Activated CD4-positive, alpha-beta T cell treated with anti-CD3 and anti-CD28 coated beads for 36 hours (primary cell): ENCODE measurements around the gene PKIB. TPM values are rescaled to one million over a fixed set of nuclear protein-coding genes. Genes with fewer than 3 reads are reported as not detected.
"Not testable (repeated sequence)": the region's sequence is repeated elsewhere in the genome, so short reads cannot be mapped to it uniquely, and the experiment has no call there.

Source experiments
- ATAC-seq: fragments of 200-7000 bp; cut with Tn5 transposase; one replicate; pipeline ENCODE4 v1.10.0; 2021; ENCODE audit warnings: mild to moderate bottlenecking, moderate library complexity
- CTCF ChIA-PET: fragments of 350-600 bp; sonication (Branson Sonifier 250); formaldehyde crosslinking; loops from one replicate; lab custom pipeline; 2021; ENCODE audit warnings: antibody characterized with exemption; lab: Charles Lee
- POLR2A ChIA-PET: fragments of 350-600 bp; sonication (Branson Sonifier 250); formaldehyde crosslinking; loops from one replicate; lab custom pipeline; 2021; ENCODE audit warnings: antibody characterized with exemption, inconsistent platforms; lab: Charles Lee
- DNase-seq: peaks from one replicate; pipeline ENCODE4 v3.0.0-alpha.2; 2020
- H3K27ac Mint-ChIP-seq: one replicate; pipeline ENCODE4 v1.8.0; 2021; ENCODE audit warnings: mixed read lengths
- H3K27me3 Mint-ChIP-seq: one replicate; pipeline ENCODE4 v1.8.0; 2021; ENCODE audit warnings: mixed read lengths
- H3K36me3 Mint-ChIP-seq: one replicate; pipeline ENCODE4 v1.8.0; 2021; ENCODE audit warnings: low read depth, mixed read lengths
- H3K4me1 Mint-ChIP-seq: one replicate; pipeline ENCODE4 v1.8.0; 2021; ENCODE audit warnings: mixed read lengths
- H3K4me3 Mint-ChIP-seq: one replicate; pipeline ENCODE4 v1.8.0; 2021; ENCODE audit warnings: mild to moderate bottlenecking, moderate library complexity, mixed read lengths
- H3K9me3 Mint-ChIP-seq: one replicate; pipeline ENCODE4 v1.8.0; 2021; ENCODE audit warnings: low read depth, mixed read lengths
- intact Hi-C, 2 experiments: fragments of 100-400 bp; cut with DNase I in 1 of 2; cut with micrococcal nuclease in 1 of 2; formaldehyde crosslinking; loops; one replicate each; pipeline versions ENCODE4 v1.14.2 to v1.15.1; 2022 to 2024; cut with DNase I, micrococcal nuclease
- total RNA-seq, 2 experiments: library from RNA; stranded (reverse); gene quantifications; one replicate each; pipeline ENCODE4 v1.2.3, GENCODE V29; 2021

The PKIB gene
- total RNA-seq, 2 experiments from 2014 or later: 2.5 to 3.1 TPM

DNA sequence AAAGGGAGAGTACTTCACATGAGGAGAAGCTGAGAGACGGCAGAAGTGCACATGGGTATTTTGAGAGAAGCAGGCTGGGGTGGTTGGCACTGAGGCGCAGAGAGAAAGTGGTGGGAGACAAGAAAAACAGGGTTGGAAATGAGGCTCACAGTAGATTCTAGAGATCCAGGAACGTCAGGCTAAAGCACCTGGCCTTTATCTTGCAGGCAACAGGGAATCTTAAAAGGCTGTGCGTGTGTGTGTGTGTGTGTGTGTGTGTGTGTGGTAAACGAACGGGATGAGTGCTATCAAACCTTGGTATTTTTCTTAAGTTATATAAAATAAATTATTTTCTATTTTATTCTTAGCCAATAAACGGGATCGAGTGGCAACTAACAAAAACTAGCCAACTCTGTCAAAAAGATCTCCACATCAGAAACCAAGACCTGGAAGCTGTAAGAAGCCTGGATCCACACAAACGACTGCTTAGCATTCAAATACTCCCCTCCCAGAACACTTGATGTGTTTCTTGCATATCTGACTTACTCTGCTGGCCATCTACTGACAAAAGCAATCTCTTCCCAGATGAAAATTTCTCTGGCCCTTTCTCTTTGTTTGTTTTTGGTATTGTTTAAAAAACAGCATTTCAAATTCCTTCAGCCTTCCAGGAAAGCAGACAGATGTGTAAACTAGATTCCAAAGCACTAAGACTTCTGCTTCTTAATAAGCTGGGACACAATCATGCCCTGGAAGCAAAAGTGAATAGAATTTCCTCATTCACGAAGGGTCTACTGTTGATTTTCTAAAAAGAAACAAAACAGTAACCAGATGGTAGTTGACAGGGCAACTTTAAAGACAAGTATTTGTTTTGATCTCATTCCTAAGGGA lies 124.6 kb downstream of the PKIB start:
- ChIA-PET CTCF (interaction anchor here (8.2 kb wide), 1 partner anchor 104 kb away, joined by 85 read pairs; no protein-coding TSS in a partner anchor), POLR2A (no interaction called here)
- no peak overlapping the region for H3K4me3 Mint-ChIP-seq
- peaks cover 2% of the 10 kb centered on the region for H3K27me3 Mint-ChIP-seq
- H3K4me1 Mint-ChIP-seq: no peaks in the 10 kb centered on the region
- DNase-seq (no peak), ATAC-seq (no peak)
- H3K27ac Mint-ChIP-seq: no peak overlapping the region
- no peaks in the 10 kb centered on the region for H3K36me3 Mint-ChIP-seq
- no peaks in the 10 kb centered on the region for H3K9me3 Mint-ChIP-seq
- intact Hi-C loops: loop anchor here in 1 of 2 experiments (5.0 kb wide), 1 partner anchor 242 kb away; no protein-coding TSS in a partner anchor

DNA sequence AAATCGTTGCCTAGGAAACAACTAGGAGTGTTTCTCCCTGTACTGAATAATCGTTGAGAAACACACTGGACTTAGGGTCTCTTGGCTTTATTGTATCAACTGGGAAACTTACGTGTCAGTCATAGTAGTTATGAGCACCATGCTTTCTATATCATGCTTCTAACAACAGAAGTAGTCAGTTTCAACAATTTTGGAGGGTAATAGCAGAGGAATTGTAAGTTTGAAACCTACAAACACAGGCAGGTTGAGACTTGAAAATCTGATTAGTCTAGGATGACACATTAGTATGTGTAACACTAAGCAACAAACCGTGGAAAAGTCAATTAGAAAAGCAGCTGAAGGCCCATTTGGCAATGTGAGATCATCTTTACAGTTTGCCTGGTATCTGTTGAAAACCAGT lies 125.4 kb downstream of the PKIB start:
- no peaks in the 10 kb centered on the region for H3K4me1 Mint-ChIP-seq
- H3K27ac Mint-ChIP-seq: no peak overlapping the region
- intact Hi-C loops: no loop called here
- H3K36me3 Mint-ChIP-seq: no peaks in the 10 kb centered on the region
- H3K27me3 Mint-ChIP-seq: peaks cover 2% of the 10 kb centered on the region
- ATAC-seq (no peak), DNase-seq (no peak)
- ChIA-PET CTCF (no interaction called here), POLR2A (no interaction called here)
- no peak overlapping the region for H3K4me3 Mint-ChIP-seq
- no peaks in the 10 kb centered on the region for H3K9me3 Mint-ChIP-seq

DNA sequence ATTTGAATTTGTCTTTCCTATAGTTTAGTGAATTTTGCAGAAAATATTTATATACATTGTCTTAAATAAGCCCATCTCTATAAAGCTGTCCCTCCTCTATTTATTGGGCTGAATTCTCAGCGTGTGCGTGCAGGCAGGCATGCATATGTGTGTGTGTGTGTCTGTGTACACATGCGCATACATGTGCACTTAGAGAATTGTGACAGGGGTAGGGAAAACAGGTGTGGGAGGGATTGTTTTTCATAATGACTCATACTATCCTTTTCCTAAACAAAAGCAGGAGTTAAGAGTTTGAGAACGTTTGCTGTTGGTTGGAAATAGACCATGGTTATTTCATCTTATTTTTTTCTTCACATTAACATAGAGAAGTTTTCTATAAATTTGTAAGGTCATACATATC lies 126.0 kb downstream of the PKIB start:
- intact Hi-C loops: no loop called here
- Mint-ChIP-seq H3K27me3 (peaks cover 2% of the 10 kb centered on the region), H3K36me3 (no peaks in the 10 kb centered on the region), H3K9me3 (no peaks in the 10 kb centered on the region), H3K27ac (no peak overlapping the region), H3K4me1 (no peaks in the 10 kb centered on the region), H3K4me3 (no peak overlapping the region)
- ATAC-seq: no peak
- ChIA-PET POLR2A (no interaction called here), CTCF (no interaction called here)
- DNase-seq: no peak

DNA sequence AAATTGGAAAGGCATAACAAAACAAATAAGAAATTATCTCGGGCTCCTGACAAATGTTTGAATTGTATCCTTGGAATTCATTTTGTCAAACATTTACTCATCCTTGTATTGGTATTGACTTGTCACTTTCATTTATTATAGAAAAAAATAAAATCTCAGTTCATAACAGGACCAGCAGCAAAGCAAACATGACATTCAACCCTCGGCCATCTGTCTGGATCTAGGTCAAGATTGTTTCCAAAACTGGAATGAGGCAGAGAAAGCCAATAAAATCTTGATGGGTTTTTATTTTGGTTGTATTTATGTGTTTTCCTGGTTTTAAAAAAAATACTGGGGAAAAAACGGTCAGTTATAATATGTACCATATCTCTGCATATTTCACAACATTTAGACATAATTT lies 126.4 kb downstream of the PKIB start:
- intact Hi-C loops: no loop called here
- H3K4me1 Mint-ChIP-seq: no peaks in the 10 kb centered on the region
- no peaks in the 10 kb centered on the region for H3K36me3 Mint-ChIP-seq
- H3K27me3 Mint-ChIP-seq: peaks cover 2% of the 10 kb centered on the region
- no peaks in the 10 kb centered on the region for H3K9me3 Mint-ChIP-seq
- ChIA-PET CTCF (no interaction called here), POLR2A (no interaction called here)
- DNase-seq: no peak
- H3K27ac Mint-ChIP-seq: no peak overlapping the region
- H3K4me3 Mint-ChIP-seq: no peak overlapping the region
- no peak for ATAC-seq

DNA sequence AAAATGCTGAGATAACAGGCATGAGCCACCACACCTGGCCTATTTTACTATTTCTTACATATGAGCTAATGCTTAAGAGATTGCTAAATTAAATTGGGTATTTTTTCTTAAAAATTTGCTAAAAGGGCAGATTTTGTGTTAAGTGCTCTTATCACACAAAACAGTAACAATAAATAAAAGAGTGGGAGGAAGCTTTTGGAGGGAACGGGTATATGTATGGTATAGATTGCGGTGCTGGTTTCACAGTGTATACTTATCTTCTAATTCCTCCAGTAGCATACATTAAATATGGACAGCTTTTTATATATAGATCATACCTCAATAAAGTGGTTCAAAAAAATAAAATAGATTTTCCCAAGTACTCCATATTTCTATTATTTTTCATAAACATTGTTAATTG lies 129.9 kb downstream of the PKIB start:
- ChIA-PET CTCF (interaction anchor here (2.0 kb wide), 1 partner anchor 9 kb away, joined by 9 read pairs; no protein-coding TSS in a partner anchor), POLR2A (no interaction called here)
- Mint-ChIP-seq H3K9me3 (no peaks in the 10 kb centered on the region), H3K27me3 (no peaks in the 10 kb centered on the region), H3K4me1 (no peaks in the 10 kb centered on the region), H3K27ac (no peak overlapping the region), H3K36me3 (no peaks in the 10 kb centered on the region), H3K4me3 (no peak overlapping the region)
- ATAC-seq (no peak), DNase-seq (no peak)
- intact Hi-C loops: no loop called here

DNA sequence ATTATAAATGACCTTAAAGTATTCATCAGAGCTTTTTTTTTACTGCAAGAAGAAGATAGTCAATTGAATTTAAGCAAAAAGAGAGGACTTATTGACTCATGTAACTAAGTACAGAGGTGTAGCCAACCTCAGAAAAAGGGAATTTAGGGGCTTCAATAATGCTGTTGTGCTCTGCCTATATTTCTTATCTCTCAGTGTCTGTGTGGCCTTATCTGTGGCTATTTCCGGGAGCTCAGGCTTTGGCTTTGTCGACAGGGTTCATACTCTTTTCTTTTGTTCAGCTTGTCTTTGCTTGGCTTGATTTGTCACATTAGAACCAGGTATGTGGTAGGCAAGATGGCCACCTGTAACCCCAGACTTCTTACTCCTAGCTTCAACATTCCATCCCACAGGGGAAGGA lies 130.7 kb downstream of the PKIB start:
- no peaks in the 10 kb centered on the region for H3K27me3 Mint-ChIP-seq
- POLR2A ChIA-PET: no interaction called here
- no peak overlapping the region for H3K27ac Mint-ChIP-seq
- intact Hi-C loops: no loop called here
- no peaks in the 10 kb centered on the region for H3K36me3 Mint-ChIP-seq
- no peaks in the 10 kb centered on the region for H3K4me1 Mint-ChIP-seq
- H3K4me3 Mint-ChIP-seq: no peak overlapping the region
- ATAC-seq: no peak
- DNase-seq: no peak
- no peaks in the 10 kb centered on the region for H3K9me3 Mint-ChIP-seq
- CTCF ChIA-PET: interaction anchor here (1.9 to 2.0 kb wide), 2 partner anchors 10 to 99 kb away, joined by 5 to 9 read pairs; no protein-coding TSS in a partner anchor

DNA sequence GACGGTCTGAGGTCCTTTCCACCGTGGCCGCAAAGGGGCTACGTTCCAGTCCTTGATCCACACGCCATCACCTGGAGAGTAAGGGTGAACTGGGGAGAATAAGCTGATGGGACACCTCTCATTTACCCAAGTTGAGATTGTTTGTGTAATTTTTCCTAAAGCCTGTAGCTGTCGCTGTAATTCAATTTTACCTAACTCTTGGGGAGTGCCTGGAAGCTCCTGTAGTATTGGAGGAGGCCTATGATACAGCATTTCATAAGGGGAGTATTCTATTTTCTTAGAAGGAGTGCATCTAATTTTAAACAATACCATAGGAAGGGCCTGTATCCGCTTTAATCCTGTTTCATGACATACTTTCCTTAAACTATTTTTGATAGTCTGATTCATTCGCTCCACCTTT lies 134.0 kb downstream of the PKIB start:
- H3K4me1 Mint-ChIP-seq, DNase-seq, ATAC-seq, H3K36me3 Mint-ChIP-seq, H3K4me3 Mint-ChIP-seq, H3K9me3 Mint-ChIP-seq, POLR2A ChIA-PET, H3K27me3 Mint-ChIP-seq, H3K27ac Mint-ChIP-seq: not testable (repeated sequence)
- intact Hi-C loops: loop anchor here in 1 of 2 experiments (1.0 kb wide), 1 partner anchor 95 kb away; no protein-coding TSS in a partner anchor
- CTCF ChIA-PET: interaction anchor here (0.7 to 3.3 kb wide), 2 partner anchors 95 to 250 kb away, joined by 3 to 8 read pairs; no protein-coding TSS in a partner anchor

DNA sequence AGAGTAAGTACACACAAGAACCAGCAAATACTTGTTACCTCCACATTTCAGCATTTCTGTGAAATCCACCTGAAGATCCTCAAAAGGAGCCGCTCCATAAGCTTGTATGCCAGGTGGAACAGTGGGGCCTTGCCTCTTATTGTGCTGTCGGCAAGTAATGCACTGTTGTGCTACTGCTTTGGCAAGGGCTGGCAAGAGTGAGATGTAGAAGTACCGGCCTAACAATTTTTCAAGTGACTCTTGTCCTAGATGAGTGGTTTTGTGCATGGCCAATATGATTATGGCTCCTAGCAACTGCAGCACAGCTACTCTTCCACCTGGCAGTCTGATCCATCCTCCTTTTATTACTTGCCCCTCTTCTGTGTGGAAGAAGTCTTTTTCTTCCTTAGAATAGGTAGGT lies 134.7 kb downstream of the PKIB start:
- H3K9me3 Mint-ChIP-seq, H3K4me3 Mint-ChIP-seq, H3K4me1 Mint-ChIP-seq, H3K27ac Mint-ChIP-seq, DNase-seq, ATAC-seq, H3K36me3 Mint-ChIP-seq, POLR2A ChIA-PET, H3K27me3 Mint-ChIP-seq: not testable (repeated sequence)
- intact Hi-C loops: loop anchor here in 1 of 2 experiments (1.0 kb wide), 1 partner anchor 94 kb away; no protein-coding TSS in a partner anchor
- CTCF ChIA-PET: interaction anchor here (0.7 to 3.3 kb wide), 2 partner anchors 94 to 251 kb away, joined by 3 to 8 read pairs; no protein-coding TSS in a partner anchor

DNA sequence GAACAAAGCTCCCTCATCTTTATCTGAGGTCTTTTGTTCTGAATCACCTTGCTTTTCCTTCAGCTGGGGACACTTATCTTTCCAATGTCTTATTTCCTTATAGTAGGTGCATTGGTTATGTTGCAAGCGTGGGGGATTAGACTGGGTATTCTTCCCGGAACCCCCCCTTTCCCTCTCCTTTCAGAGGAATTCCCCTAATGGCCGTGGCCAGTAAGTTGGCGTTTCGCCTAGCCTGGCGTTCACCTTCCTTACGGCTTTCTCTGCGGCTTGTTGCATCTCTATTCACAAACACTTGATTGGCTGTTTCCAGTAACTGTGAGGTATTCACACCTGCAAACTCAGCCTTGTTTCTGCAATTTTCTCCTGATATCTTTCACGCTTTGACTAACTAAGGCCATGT lies 136.5 kb downstream of the PKIB start:
- no peak overlapping the region for H3K4me3 Mint-ChIP-seq
- no peak for DNase-seq
- intact Hi-C loops: no loop called here
- H3K27ac Mint-ChIP-seq: no peak overlapping the region
- peaks cover 2% of the 10 kb centered on the region for H3K36me3 Mint-ChIP-seq
- ChIA-PET POLR2A (no interaction called here), CTCF (interaction anchor here (3.3 kb wide), 1 partner anchor 93 kb away, joined by 8 read pairs; no protein-coding TSS in a partner anchor)
- H3K27me3 Mint-ChIP-seq: no peaks in the 10 kb centered on the region
- ATAC-seq: no peak
- peaks cover 10% of the 10 kb centered on the region for H3K4me1 Mint-ChIP-seq
- no peaks in the 10 kb centered on the region for H3K9me3 Mint-ChIP-seq

DNA sequence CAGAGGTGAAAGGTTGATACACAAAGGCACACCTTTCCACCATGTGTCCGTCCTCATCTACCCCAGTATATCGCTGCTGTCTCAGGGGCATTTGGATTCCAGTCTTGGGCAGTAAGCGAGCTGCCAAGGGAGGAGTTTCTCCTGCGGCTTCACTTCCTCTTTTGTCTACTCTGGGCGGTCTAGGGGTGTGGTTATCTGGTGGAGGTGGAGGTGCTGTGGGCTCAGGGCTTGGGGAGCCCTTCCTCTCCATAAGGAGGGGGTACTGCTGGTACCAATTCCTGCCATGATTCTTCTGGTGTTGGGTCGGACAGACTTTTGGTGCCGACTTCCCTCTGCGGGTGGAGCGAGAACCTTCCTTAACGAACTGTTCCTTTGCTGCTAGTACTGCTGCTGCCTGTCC lies 137.4 kb downstream of the PKIB start:
- no peak overlapping the region for H3K4me3 Mint-ChIP-seq
- no peaks in the 10 kb centered on the region for H3K9me3 Mint-ChIP-seq
- DNase-seq (no peak), ATAC-seq (no peak)
- peaks cover 12% of the 10 kb centered on the region for H3K4me1 Mint-ChIP-seq
- ChIA-PET CTCF (interaction anchor here (0.8 kb wide), 1 partner anchor 20 kb away, joined by 3 read pairs; no protein-coding TSS in a partner anchor), POLR2A (no interaction called here)
- H3K36me3 Mint-ChIP-seq: peaks cover 2% of the 10 kb centered on the region
- H3K27me3 Mint-ChIP-seq: no peaks in the 10 kb centered on the region
- intact Hi-C loops: no loop called here
- no peak overlapping the region for H3K27ac Mint-ChIP-seq

DNA sequence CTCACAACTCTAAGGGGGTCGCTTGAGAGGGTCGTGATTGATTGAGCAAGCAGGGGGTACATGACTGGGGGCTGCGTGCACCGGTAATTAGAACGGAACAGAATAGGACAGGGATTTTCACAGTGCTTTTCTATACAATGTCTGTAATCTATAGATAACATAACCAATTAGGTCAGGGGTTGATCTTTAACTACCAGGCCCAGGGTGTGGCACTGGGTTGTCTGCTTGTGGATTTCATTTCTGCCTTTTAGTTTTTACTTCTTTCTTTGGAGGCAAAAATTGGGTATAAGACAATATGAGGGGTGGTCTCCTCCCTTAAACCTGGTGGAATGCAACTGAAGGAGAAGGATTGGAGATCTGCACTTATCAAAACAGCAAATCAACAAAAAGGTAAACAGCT lies 138.7 kb downstream of the PKIB start:
- intact Hi-C loops, H3K9me3 Mint-ChIP-seq, H3K36me3 Mint-ChIP-seq, POLR2A ChIA-PET, CTCF ChIA-PET, H3K27ac Mint-ChIP-seq, H3K27me3 Mint-ChIP-seq, H3K4me3 Mint-ChIP-seq, ATAC-seq, DNase-seq: not testable (repeated sequence)
- peaks cover 12% of the 10 kb centered on the region for H3K4me1 Mint-ChIP-seq
